ENCODE data around the gene TPCN1. TPM values are rescaled to one million over a fixed set of nuclear protein-coding genes. Genes with fewer than 3 reads are reported as not detected.

Gene TPCN1
- total RNA-seq, 1 experiment from 2014 or later = 32.7 TPM

GRCh38 chr12:113302886-113303640 lies 81.8 kb downstream of the TPCN1 start:
- CTCF ChIA-PET = interaction anchor here (1.1 kb wide), 1 partner anchor 123 kb away, joined by 3 read pairs; no protein-coding TSS in a partner anchor
- POLR2A ChIA-PET = interaction anchor here (0.6 kb wide), 1 partner anchor 9 kb away, joined by 3 read pairs; no protein-coding TSS in a partner anchor
- Mint-ChIP-seq H3K27ac (no peak overlapping the region), H3K27me3 (ENCODE audit: low read depth) (no peaks in the 10 kb centered on the region), H3K36me3 (peaks cover 4% of the 10 kb centered on the region; the same call in 1 of the 2 replicates), H3K4me1 (peaks cover 35% of the 10 kb centered on the region), H3K9me3 (no peaks in the 10 kb centered on the region), H3K4me3 (no peak overlapping the region)
- DNase-seq (ENCODE audit: low spot score) = no peak
- TF ChIP-seq ZNF423 (CRISPR knock-in tag; IDR thresholded peaks at IDR 0.05) = no peak
- 0 out of 2 replicates have a peak, but pooled peaks have one; percentile 43 for TF ChIP-seq NFE2L1 (CRISPR knock-in tag; IDR thresholded peaks at IDR 0.05)
- peak; percentile 12 for ATAC-seq

GRCh38 chr12:113305281-113305856 lies 84.1 kb downstream of the TPCN1 start:
- Mint-ChIP-seq H3K27ac (no peak overlapping the region), H3K4me3 (no peak overlapping the region), H3K4me1 (peaks cover 25% of the 10 kb centered on the region), H3K36me3 (peaks cover 7% of the 10 kb centered on the region), H3K27me3 (ENCODE audit: low read depth) (no peaks in the 10 kb centered on the region), H3K9me3 (peaks cover 2% of the 10 kb centered on the region)
- ATAC-seq = no peak
- ChIA-PET CTCF (interaction anchor here (1.0 kb wide), 1 partner anchor 120 kb away, joined by 3 read pairs; no protein-coding TSS in a partner anchor), POLR2A (no interaction called here)
- no peak for TF ChIP-seq STAT6 (CRISPR knock-in tag; conservative IDR thresholded peaks at IDR 0.05; ENCODE audit: low read depth)
- no peak for TF ChIP-seq NR3C1 (CRISPR knock-in tag; conservative IDR thresholded peaks at IDR 0.05; ENCODE audit: low read depth)
- no peak for TF ChIP-seq ZBTB43 (CRISPR knock-in tag; IDR thresholded peaks at IDR 0.05)
- no peak for TF ChIP-seq E2F1 (CRISPR knock-in tag; IDR thresholded peaks at IDR 0.05)
- no peak for TF ChIP-seq NFYB (CRISPR knock-in tag; conservative IDR thresholded peaks at IDR 0.05; ENCODE audit: low read depth)
- TF ChIP-seq ZNF512 (CRISPR knock-in tag; IDR thresholded peaks at IDR 0.05; ENCODE audit: borderline replicate concordance) = no peak
- TF ChIP-seq GRHL2 (CRISPR knock-in tag; IDR thresholded peaks at IDR 0.05; ENCODE audit: insufficient replicate concordance, severe bottlenecking) = no peak
- TF ChIP-seq GTF2I (CRISPR knock-in tag; conservative IDR thresholded peaks at IDR 0.05) = no peak
- TF ChIP-seq JUN (CRISPR knock-in tag; IDR thresholded peaks at IDR 0.05) = no peak
- no peak for TF ChIP-seq E2F5 (CRISPR knock-in tag; IDR thresholded peaks at IDR 0.05)
- TF ChIP-seq AFF4 (CRISPR knock-in tag; IDR thresholded peaks at IDR 0.05; ENCODE audit: borderline replicate concordance) = no peak
- DNase-seq (ENCODE audit: low spot score) = no peak
